HCT116 (cell line): ENCODE measurements around the gene MBD3L2B. TPM values are rescaled to one million over a fixed set of nuclear protein-coding genes. Genes with fewer than 3 reads are reported as not detected.

Experiments used
- ATAC-seq: fragments of 200-7000 bp; cut with Tn5 transposase; 2 replicates; pipeline ENCODE4 v1.9.1; 2020; ENCODE audit warnings: mild to moderate bottlenecking, moderate library complexity
- BruUV-seq: library from RNA; stranded (reverse); fragments of 400-500 nt; replicated peaks from 2 replicates; lab custom pipeline; 2021; lab: Mats Ljungman, UMichigan
- CTCF ChIA-PET: fragments of 300-600 bp; sonication (Branson Sonifier 250); formaldehyde crosslinking; loops from one replicate; lab custom pipeline; 2021; ENCODE audit warnings: antibody characterized with exemption; lab: Charles Lee
- POLR2A ChIA-PET: fragments of 300-600, 350-600 bp; sonication (Branson Sonifier 250); formaldehyde crosslinking; loops from one replicate; lab custom pipeline; 2021; ENCODE audit warnings: antibody characterized with exemption; lab: Charles Lee
- RAD21 ChIA-PET, 2 experiments: fragments of 300-600 bp; sonication (Branson Sonifier 250); formaldehyde crosslinking; loops; one replicate each; lab custom pipeline; 2023; ENCODE audit warnings: low total read pairs in 2 of 2; ENCODE audit not compliant: uncharacterized antibody in 2 of 2, unreplicated experiment in 2 of 2, low non-redundant PET in 1 of 2; lab: Charles Lee
- DNase-seq: peaks from one replicate; pipeline ENCODE4 v3.0.0-alpha.2; 2010; ENCODE audit warnings: low read depth, low spot score
- H2AFZ ChIP-seq: fragments of 200-600 bp; shearing (Covaris generic), sonication (generic); 2 replicates; pipeline ENCODE4 v1.6.1; 2017; ENCODE audit warnings: low read depth, mixed run types, mixed read lengths, antibody characterized with exemption, low read length; ENCODE audit not compliant: poor library complexity, severe bottlenecking
- H3K27ac ChIP-seq: 2 replicates; pipeline ENCODE4 v1.5.1; 2012; ENCODE audit warnings: low read depth, low read length
- H3K27me3 ChIP-seq: fragments of 200-600 bp; sonication (generic); 2 replicates; pipeline ENCODE4 v1.6.1; 2016; ENCODE audit warnings: mixed run types, low read length, mixed read lengths; ENCODE audit not compliant: insufficient read depth
- H3K36me3 ChIP-seq, 2 experiments: fragments of 200-500 bp in 1 of 2; fragments of 200-600 bp in 1 of 2; sonication (Bioruptor generic) in 1 of 2; sonication (generic) in 1 of 2; 2 replicates each; pipeline versions ENCODE4 v1.5.1 to v1.6.1; 2014 to 2016; ENCODE audit warnings: low read length in 2 of 2, inconsistent platforms in 1 of 2, mixed read lengths in 1 of 2, mixed run types in 1 of 2; ENCODE audit not compliant: insufficient read depth in 2 of 2, control insufficient read depth in 1 of 2
- H3K4me1 ChIP-seq, 2 experiments: fragments of 200-600 bp in 1 of 2; sonication (generic) in 1 of 2; 2 replicates each; pipeline versions ENCODE4 v1.5.1 to v1.6.1; 2012 to 2017; ENCODE audit warnings: low read length in 2 of 2, inconsistent platforms in 1 of 2, mild to moderate bottlenecking in 1 of 2, mixed read lengths in 1 of 2, mixed run types in 1 of 2, moderate library complexity in 1 of 2; ENCODE audit not compliant: insufficient read depth in 2 of 2, control insufficient read depth in 1 of 2
- H3K4me2 ChIP-seq: fragments of 200-600 bp; sonication (generic); 2 replicates; pipeline ENCODE4 v1.6.1; 2017; ENCODE audit warnings: mixed run types, low read length, mixed read lengths
- H3K4me3 ChIP-seq, 2 experiments: fragments of 200-600 bp in 1 of 2; sonication (generic) in 1 of 2; replicated peaks in 1 of 2; 2 replicates each; pipeline ENCODE4 v1.5.1; 2011 to 2016; ENCODE audit warnings: low read length in 2 of 2, control low read depth in 1 of 2, low read depth in 1 of 2, mild to moderate bottlenecking in 1 of 2, mixed read lengths in 1 of 2, mixed run types in 1 of 2
- H3K79me2 ChIP-seq: fragments of 200-600 bp; sonication (generic); 2 replicates; pipeline ENCODE4 v1.6.1; 2017; ENCODE audit warnings: mild to moderate bottlenecking, mixed run types, low read length, moderate library complexity, mixed read lengths; ENCODE audit not compliant: insufficient read depth
- H3K9ac ChIP-seq: fragments of 200-600 bp; sonication (generic); 2 replicates; pipeline ENCODE4 v1.6.1; 2016; ENCODE audit warnings: low read length, mixed read lengths
- H3K9me2 ChIP-seq: fragments of 200-600 bp; sonication (generic), shearing (Covaris generic); 2 replicates; pipeline ENCODE4 v1.6.1; 2017; ENCODE audit warnings: mixed run types, mild to moderate bottlenecking, moderate library complexity; ENCODE audit not compliant: insufficient read depth
- H3K9me3 ChIP-seq, 2 experiments: fragments of 200-500 bp in 1 of 2; fragments of 200-600 bp in 1 of 2; sonication (Bioruptor generic) in 1 of 2; sonication (generic) in 1 of 2; 2 replicates each; pipeline ENCODE4 v1.6.1; 2014 to 2017; ENCODE audit warnings: low read length in 2 of 2, mixed read lengths in 2 of 2, inconsistent platforms in 1 of 2, low read depth in 1 of 2, mild to moderate bottlenecking in 1 of 2, mixed run types in 1 of 2, moderate library complexity in 1 of 2; ENCODE audit not compliant: control insufficient read depth in 1 of 2, insufficient read depth in 1 of 2
- H4K20me1 ChIP-seq: fragments of 200-600 bp; sonication (generic), shearing (Covaris generic); 2 replicates; pipeline ENCODE4 v1.6.1; 2017; ENCODE audit warnings: mixed run types, mild to moderate bottlenecking, moderate library complexity; ENCODE audit not compliant: insufficient read depth
- ATF3 ChIP-seq: IDR thresholded peaks from 2 replicates; pipeline ENCODE4 v1.6.1; 2012
- SP1 ChIP-seq: IDR thresholded peaks from 2 replicates; pipeline ENCODE4 v1.6.1; 2012; ENCODE audit warnings: low read depth
- ZBTB33 ChIP-seq: IDR thresholded peaks from 2 replicates; pipeline ENCODE4 v1.6.1; 2011; ENCODE audit warnings: mild to moderate bottlenecking, low read length, moderate library complexity; ENCODE audit not compliant: insufficient replicate concordance; ENCODE audit errors: extremely low read depth
- intact Hi-C: fragments of 100-400 bp; cut with micrococcal nuclease; formaldehyde crosslinking; loops from 2 replicates; pipeline ENCODE4 v1.10.0; 2022
- total RNA-seq: library from RNA; stranded (reverse); gene quantifications from one replicate; pipeline ENCODE4 v1.2.1, GENCODE V29; 2021; ENCODE audit not compliant: unreplicated experiment
- TF ChIP-seq, protein P1 (sequence below), 3 experiments: fragments of 200-600 bp in 1 of 3; sonication (generic) in 1 of 3; IDR thresholded peaks in 2 of 3; conservative IDR thresholded peaks in 1 of 3; 2 replicates each; pipeline ENCODE4 v1.5.1; 2012 to 2017; ENCODE audit warnings: low read depth in 2 of 3, low read length in 2 of 3, antibody characterized with exemption in 1 of 3, borderline replicate concordance in 1 of 3, control low read depth in 1 of 3, mild to moderate bottlenecking in 1 of 3, mixed read lengths in 1 of 3, mixed run types in 1 of 3, moderate library complexity in 1 of 3; ENCODE audit not compliant: insufficient read depth in 1 of 3

The MBD3L2B gene
- total RNA-seq, 1 experiment from 2014 or later: not detected

- H3K27me3 ChIP-seq: no peaks in the 10 kb centered on the region
- ChIA-PET POLR2A (no interaction called here), CTCF (no interaction called here), RAD21 (no interaction called here)
- no peaks in the 10 kb centered on the region for H3K4me1 ChIP-seq
- DNase-seq (no peak), ATAC-seq (no peak)
- H3K27ac ChIP-seq: no peak overlapping the region
- H3K9me2 ChIP-seq: no peaks in the 10 kb centered on the region
- intact Hi-C loops: no loop called here
- BruUV-seq: no TSS peak
- no peaks in the 10 kb centered on the region for H3K79me2 ChIP-seq
- no peak overlapping the region for H2AFZ ChIP-seq
- no peak overlapping the region for H3K9ac ChIP-seq
- no peaks in the 10 kb centered on the region for H3K36me3 ChIP-seq
- H3K9me3 ChIP-seq: no peaks in the 10 kb centered on the region
- no peak overlapping the region for H3K4me3 ChIP-seq
- no peaks in the 10 kb centered on the region for H4K20me1 ChIP-seq
- TF ChIP-seq, protein P1, sequence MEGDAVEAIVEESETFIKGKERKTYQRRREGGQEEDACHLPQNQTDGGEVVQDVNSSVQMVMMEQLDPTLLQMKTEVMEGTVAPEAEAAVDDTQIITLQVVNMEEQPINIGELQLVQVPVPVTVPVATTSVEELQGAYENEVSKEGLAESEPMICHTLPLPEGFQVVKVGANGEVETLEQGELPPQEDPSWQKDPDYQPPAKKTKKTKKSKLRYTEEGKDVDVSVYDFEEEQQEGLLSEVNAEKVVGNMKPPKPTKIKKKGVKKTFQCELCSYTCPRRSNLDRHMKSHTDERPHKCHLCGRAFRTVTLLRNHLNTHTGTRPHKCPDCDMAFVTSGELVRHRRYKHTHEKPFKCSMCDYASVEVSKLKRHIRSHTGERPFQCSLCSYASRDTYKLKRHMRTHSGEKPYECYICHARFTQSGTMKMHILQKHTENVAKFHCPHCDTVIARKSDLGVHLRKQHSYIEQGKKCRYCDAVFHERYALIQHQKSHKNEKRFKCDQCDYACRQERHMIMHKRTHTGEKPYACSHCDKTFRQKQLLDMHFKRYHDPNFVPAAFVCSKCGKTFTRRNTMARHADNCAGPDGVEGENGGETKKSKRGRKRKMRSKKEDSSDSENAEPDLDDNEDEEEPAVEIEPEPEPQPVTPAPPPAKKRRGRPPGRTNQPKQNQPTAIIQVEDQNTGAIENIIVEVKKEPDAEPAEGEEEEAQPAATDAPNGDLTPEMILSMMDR (IDR thresholded peaks at IDR 0.05 in 2 of 3, conservative IDR thresholded peaks at IDR 0.05 in 1 of 3; ENCODE audit: borderline replicate concordance in 1 of 3, insufficient read depth in 1 of 3, low read depth in 2 of 3, low read length in 2 of 3): no peak
- no peak for TF ChIP-seq SP1
- TF ChIP-seq ATF3: no peak
- TF ChIP-seq ZBTB33: no peak
- no peak overlapping the region for H3K4me2 ChIP-seq
Observed at GRCh38 chr19:7006135-7006704, 15.0 kb downstream of the MBD3L2B start.
